ENCODE results near the gene OTUD7B.
A peak's percentile ranks its signal among the peaks of the same experiment; 100 is the strongest.

The OTUD7B gene

GRCh38 chr1:150008699-150009098 is 1.8 kb downstream of the OTUD7B start:
- peak overlapping the region; percentile 87 for H3K4me3 ChIP-seq (ENCODE audit: low read depth, low read length)
- TF ChIP-seq, protein P1, sequence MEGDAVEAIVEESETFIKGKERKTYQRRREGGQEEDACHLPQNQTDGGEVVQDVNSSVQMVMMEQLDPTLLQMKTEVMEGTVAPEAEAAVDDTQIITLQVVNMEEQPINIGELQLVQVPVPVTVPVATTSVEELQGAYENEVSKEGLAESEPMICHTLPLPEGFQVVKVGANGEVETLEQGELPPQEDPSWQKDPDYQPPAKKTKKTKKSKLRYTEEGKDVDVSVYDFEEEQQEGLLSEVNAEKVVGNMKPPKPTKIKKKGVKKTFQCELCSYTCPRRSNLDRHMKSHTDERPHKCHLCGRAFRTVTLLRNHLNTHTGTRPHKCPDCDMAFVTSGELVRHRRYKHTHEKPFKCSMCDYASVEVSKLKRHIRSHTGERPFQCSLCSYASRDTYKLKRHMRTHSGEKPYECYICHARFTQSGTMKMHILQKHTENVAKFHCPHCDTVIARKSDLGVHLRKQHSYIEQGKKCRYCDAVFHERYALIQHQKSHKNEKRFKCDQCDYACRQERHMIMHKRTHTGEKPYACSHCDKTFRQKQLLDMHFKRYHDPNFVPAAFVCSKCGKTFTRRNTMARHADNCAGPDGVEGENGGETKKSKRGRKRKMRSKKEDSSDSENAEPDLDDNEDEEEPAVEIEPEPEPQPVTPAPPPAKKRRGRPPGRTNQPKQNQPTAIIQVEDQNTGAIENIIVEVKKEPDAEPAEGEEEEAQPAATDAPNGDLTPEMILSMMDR (IDR thresholded peaks at IDR 0.05; ENCODE audit: insufficient read depth, low read length, missing control alignments): no peak
- CTCF ChIA-PET: interaction anchor here (0.8 to 3.7 kb wide), 6 partner anchors 9 to 63 kb away, joined by 3 to 29 read pairs (median 5); no protein-coding TSS in a partner anchor
- no peak for DNase-seq (ENCODE audit: low read depth, low spot score)
- POLR2A ChIA-PET: interaction anchor here (3.1 kb wide), 1 partner anchor 122 kb away, joined by 15 read pairs; a partner anchor contains a TSS

- TF ChIP-seq, protein P1 (IDR thresholded peaks at IDR 0.05; ENCODE audit: insufficient read depth, low read length, missing control alignments): no peak
- no peak overlapping the region for H3K4me3 ChIP-seq (ENCODE audit: low read depth, low read length)
- ChIA-PET POLR2A (no interaction called here), CTCF (interaction anchor here (0.7 to 3.7 kb wide), 3 partner anchors 45 to 162 kb away, joined by 3 to 29 read pairs (median 4); a partner anchor contains a TSS)
- DNase-seq (ENCODE audit: low read depth, low spot score): no peak
Measured at GRCh38 chr1:150006881-150007421, 3.6 kb downstream of the OTUD7B start.

GRCh38 chr1:150005606-150006005 is 4.9 kb downstream of the OTUD7B start:
- DNase-seq (ENCODE audit: low read depth, low spot score): no peak
- TF ChIP-seq, protein P1 (IDR thresholded peaks at IDR 0.05; ENCODE audit: insufficient read depth, low read length, missing control alignments): no peak
- POLR2A ChIA-PET: no interaction called here
- no peak overlapping the region for H3K4me3 ChIP-seq (ENCODE audit: low read depth, low read length)
- CTCF ChIA-PET: interaction anchor here (1.7 kb wide), 1 partner anchor 19 kb away, joined by 6 read pairs; no protein-coding TSS in a partner anchor

DNA sequence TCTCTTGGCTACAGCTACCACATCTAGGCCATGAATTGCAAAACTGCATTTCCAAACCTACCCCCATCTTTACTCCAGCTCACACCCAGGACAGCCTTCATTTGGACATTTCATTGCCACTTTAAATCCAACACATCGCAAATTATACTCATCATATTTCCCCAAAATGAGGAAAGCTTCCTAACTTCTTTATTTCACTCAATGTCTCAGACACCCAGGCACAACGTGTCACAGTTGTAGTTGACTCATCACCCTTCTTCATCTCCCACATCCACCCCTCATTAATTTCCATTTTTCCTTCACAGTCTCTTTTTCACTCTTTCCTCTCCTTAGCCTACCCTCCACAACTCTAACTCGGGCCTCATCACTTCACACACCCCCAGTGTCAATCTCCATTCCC is 6.7 kb downstream of the OTUD7B start:
- no peak for DNase-seq (ENCODE audit: low read depth, low spot score)
- no peak overlapping the region for H3K4me3 ChIP-seq (ENCODE audit: low read depth, low read length)
- POLR2A ChIA-PET: no interaction called here
- TF ChIP-seq, protein P1 (IDR thresholded peaks at IDR 0.05; ENCODE audit: insufficient read depth, low read length, missing control alignments): no peak
- CTCF ChIA-PET: interaction anchor here (1.0 to 2.3 kb wide), 5 partner anchors 42 to 183 kb away, joined by 3 to 18 read pairs (median 5); no protein-coding TSS in a partner anchor

- TF ChIP-seq, protein P1 (IDR thresholded peaks at IDR 0.05; ENCODE audit: insufficient read depth, low read length, missing control alignments): no peak
- ChIA-PET CTCF (interaction anchor here (0.9 to 2.3 kb wide), 2 partner anchors 9 to 40 kb away, joined by 3 to 18 read pairs; partner anchors contain the start of gene OTUD7B), POLR2A (interaction anchor here (1.6 kb wide), 1 partner anchor 9 kb away, joined by 3 read pairs; no protein-coding TSS in a partner anchor)
- no peak overlapping the region for H3K4me3 ChIP-seq (ENCODE audit: low read depth, low read length)
- DNase-seq (ENCODE audit: low read depth, low spot score): no peak
Measured at GRCh38 chr1:150002217-150002616, 8.3 kb downstream of the OTUD7B start.

- TF ChIP-seq, protein P1 (IDR thresholded peaks at IDR 0.05; ENCODE audit: insufficient read depth, low read length, missing control alignments): no peak
- POLR2A ChIA-PET: no interaction called here
- no peak overlapping the region for H3K4me3 ChIP-seq (ENCODE audit: low read depth, low read length)
- CTCF ChIA-PET: no interaction called here
- DNase-seq (ENCODE audit: low read depth, low spot score): no peak
Measured at GRCh38 chr1:150001415-150001814, 9.1 kb downstream of the OTUD7B start.

Data from AG04449 (cell line).